Liver (tissue), 9 donors: ENCODE results near the gene CHRM3. TPM values are rescaled to one million over a fixed set of nuclear protein-coding genes. Genes with fewer than 3 reads are reported as not detected.

Experiments
- DNase-seq: peaks from one replicate; pipeline ENCODE4 v3.0.0-alpha.2; 2017; ENCODE audit warnings: low spot score
- H3K27ac ChIP-seq, 2 donors: one replicate each; pipeline ENCODE4 v1.7.0; 2013; ENCODE audit warnings: inconsistent platforms in 2 of 2, low read length in 2 of 2, control low read depth in 1 of 2, low read depth in 1 of 2, mild to moderate bottlenecking in 1 of 2
- H3K27me3 ChIP-seq, 4 donors: one replicate each; pipeline versions ENCODE4 v1.6.1 to v1.7.0; 2013; ENCODE audit warnings: low read length in 3 of 4, inconsistent platforms in 1 of 4, mild to moderate bottlenecking in 1 of 4, moderate library complexity in 1 of 4; ENCODE audit not compliant: control insufficient read depth in 4 of 4, insufficient read depth in 4 of 4
- H3K36me3 ChIP-seq, 4 donors: one replicate each; pipeline versions ENCODE4 v1.6.1 to v1.7.0; 2013; ENCODE audit warnings: low read length in 3 of 4, mild to moderate bottlenecking in 3 of 4, low read depth in 1 of 4, moderate library complexity in 1 of 4; ENCODE audit not compliant: control insufficient read depth in 4 of 4, insufficient read depth in 3 of 4
- H3K4me1 ChIP-seq, 4 donors: one replicate each; pipeline versions ENCODE4 v1.6.1 to v1.7.0; 2013; ENCODE audit warnings: low read length in 3 of 4, mild to moderate bottlenecking in 3 of 4, moderate library complexity in 1 of 4; ENCODE audit not compliant: control insufficient read depth in 4 of 4, insufficient read depth in 4 of 4
- H3K4me3 ChIP-seq, 3 donors: one replicate each; pipeline versions ENCODE4 v1.6.1 to v1.7.0; 2013; ENCODE audit warnings: low read length in 3 of 3, control low read depth in 1 of 3, low read depth in 1 of 3, mild to moderate bottlenecking in 1 of 3
- H3K9ac ChIP-seq, 2 donors: one replicate each; pipeline ENCODE4 v1.7.0; 2013; ENCODE audit warnings: low read length in 2 of 2, mild to moderate bottlenecking in 2 of 2, moderate library complexity in 2 of 2, control low read depth in 1 of 2, low read depth in 1 of 2
- H3K9me3 ChIP-seq, 4 donors: one replicate each; pipeline versions ENCODE4 v1.6.1 to v1.7.0; 2013; ENCODE audit warnings: low read length in 3 of 4; ENCODE audit not compliant: control insufficient read depth in 4 of 4
- EGR1 ChIP-seq, 2 donors: IDR thresholded peaks; 2 replicates each; pipeline ENCODE4 v1.6.1; 2016 to 2018; ENCODE audit warnings: antibody characterized with exemption in 2 of 2, low read depth in 2 of 2
- FOXA1 ChIP-seq: IDR thresholded peaks from 2 replicates; pipeline ENCODE4 v1.6.1; 2016; ENCODE audit warnings: antibody characterized with exemption
- FOXA2 ChIP-seq: IDR thresholded peaks from 2 replicates; pipeline ENCODE4 v1.6.1; 2016; ENCODE audit warnings: antibody characterized with exemption
- GABPA ChIP-seq, 2 donors: IDR thresholded peaks in 1 of 2; conservative IDR thresholded peaks in 1 of 2; 2 replicates each; pipeline ENCODE4 v1.6.1; 2016; ENCODE audit warnings: antibody characterized with exemption in 2 of 2, mild to moderate bottlenecking in 1 of 2, moderate library complexity in 1 of 2
- HNF4A ChIP-seq, 2 donors: conservative IDR thresholded peaks; 2 replicates each; pipeline ENCODE4 v1.6.1; 2016; ENCODE audit warnings: antibody characterized with exemption in 2 of 2, mild to moderate bottlenecking in 2 of 2
- HNF4G ChIP-seq: IDR thresholded peaks from 2 replicates; pipeline ENCODE4 v1.6.1; 2016; ENCODE audit warnings: antibody characterized with exemption
- JUND ChIP-seq, 2 donors: IDR thresholded peaks; 2 replicates each; pipeline ENCODE4 v1.6.1; 2016; ENCODE audit warnings: antibody characterized with exemption in 2 of 2
- NR2F2 ChIP-seq: IDR thresholded peaks from 2 replicates; pipeline ENCODE4 v1.6.1; 2016; ENCODE audit warnings: antibody characterized with exemption
- RAD21 ChIP-seq, 2 donors: IDR thresholded peaks; 2 replicates each; pipeline ENCODE4 v1.6.1; 2016; ENCODE audit warnings: antibody characterized with exemption in 2 of 2, mild to moderate bottlenecking in 2 of 2
- RXRA ChIP-seq, 2 donors: IDR thresholded peaks; 2 replicates each; pipeline ENCODE4 v1.6.1; 2017 to 2018; ENCODE audit warnings: antibody characterized with exemption in 2 of 2, mild to moderate bottlenecking in 1 of 2
- SP1 ChIP-seq: IDR thresholded peaks from 2 replicates; pipeline ENCODE4 v1.6.1; 2018; ENCODE audit warnings: antibody characterized with exemption, mild to moderate bottlenecking
- TAF1 ChIP-seq: conservative IDR thresholded peaks from 2 replicates; pipeline ENCODE4 v1.6.1; 2016; ENCODE audit warnings: antibody characterized with exemption, mild to moderate bottlenecking
- YY1 ChIP-seq: IDR thresholded peaks from 2 replicates; pipeline ENCODE4 v1.6.1; 2016; ENCODE audit warnings: antibody characterized with exemption, mild to moderate bottlenecking
- WGBS: extraction: QIAGEN DNeasy Blood & Tissue Kit; methylation state at CpG from one replicate; pipeline ENCODE4 v1.1.7; 2013; 5-methylcytosine and 5-hydroxymethylcytosine counted together
- polyA plus RNA-seq, 2 donors: library from polyadenylated mRNA; stranded (reverse) in 1 of 2; unstranded in 1 of 2; fragments of 200-250 nt in 1 of 2; fragments of >200 nt in 1 of 2; fragmentation: Nextera tagmentation in 1 of 2; extraction: Ambion mirVana in 1 of 2; gene quantifications; one replicate each; pipeline versions ENCODE4 v1.2.1 to v1.2.3, GENCODE V29; 2013 to 2015
- total RNA-seq, 2 donors: library from RNA; depleted of rRNA; stranded (reverse); fragments of >200 nt; gene quantifications; one replicate each; pipeline ENCODE4 v1.2.3, GENCODE V29; 2014
- TF ChIP-seq, protein P1 (sequence below): IDR thresholded peaks from 2 replicates; pipeline ENCODE4 v1.6.1; 2016; ENCODE audit warnings: antibody characterized with exemption, mild to moderate bottlenecking
- TF ChIP-seq, protein P2 (sequence below): IDR thresholded peaks from 2 replicates; pipeline ENCODE4 v1.6.1; 2016; ENCODE audit warnings: antibody characterized with exemption
- TF ChIP-seq, protein P3 (sequence below): IDR thresholded peaks from 2 replicates; pipeline ENCODE4 v1.6.1; 2016; ENCODE audit warnings: antibody characterized with exemption
- TF ChIP-seq, protein P4 (sequence below): fragments of 150-350 bp; IDR thresholded peaks from 2 replicates; pipeline ENCODE4 v1.5.1; 2017; ENCODE audit warnings: improper control_type of control experiment, low read depth, low read length; ENCODE audit not compliant: missing input control
- TF ChIP-seq, protein P5 (sequence below): IDR thresholded peaks from 2 replicates; pipeline ENCODE4 v1.6.1; 2016; ENCODE audit warnings: antibody characterized with exemption
- donor health status: healthy.
- donor health status: healthy.
- donor health status: healthy.
- donor health status: healthy.
- donor health status: healthy.

Gene CHRM3
- total and polyA plus RNA-seq, 4 donors = 0.09 to 2.3 (median 0.76) TPM

DNA sequence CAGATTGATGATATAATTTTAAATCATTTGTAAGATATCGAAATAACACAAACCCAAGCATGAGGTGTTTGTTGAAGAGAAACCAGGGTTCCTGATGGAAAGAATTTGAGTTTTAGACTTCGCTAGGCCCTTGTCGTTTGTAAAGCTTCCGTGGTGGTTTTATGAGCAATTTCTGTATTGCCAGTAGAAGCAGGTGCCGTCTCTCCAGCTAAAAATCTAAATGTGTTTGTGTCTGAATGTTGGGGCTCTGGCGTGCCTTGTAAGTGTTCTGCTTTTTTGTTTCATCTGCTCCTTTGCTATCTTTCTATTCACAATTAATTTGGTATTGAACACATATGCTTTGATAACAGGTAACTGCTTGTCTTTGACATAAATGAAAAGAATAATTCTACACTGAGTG, 27.5 kb downstream of the CHRM3 start:
- TF ChIP-seq, protein P1, sequence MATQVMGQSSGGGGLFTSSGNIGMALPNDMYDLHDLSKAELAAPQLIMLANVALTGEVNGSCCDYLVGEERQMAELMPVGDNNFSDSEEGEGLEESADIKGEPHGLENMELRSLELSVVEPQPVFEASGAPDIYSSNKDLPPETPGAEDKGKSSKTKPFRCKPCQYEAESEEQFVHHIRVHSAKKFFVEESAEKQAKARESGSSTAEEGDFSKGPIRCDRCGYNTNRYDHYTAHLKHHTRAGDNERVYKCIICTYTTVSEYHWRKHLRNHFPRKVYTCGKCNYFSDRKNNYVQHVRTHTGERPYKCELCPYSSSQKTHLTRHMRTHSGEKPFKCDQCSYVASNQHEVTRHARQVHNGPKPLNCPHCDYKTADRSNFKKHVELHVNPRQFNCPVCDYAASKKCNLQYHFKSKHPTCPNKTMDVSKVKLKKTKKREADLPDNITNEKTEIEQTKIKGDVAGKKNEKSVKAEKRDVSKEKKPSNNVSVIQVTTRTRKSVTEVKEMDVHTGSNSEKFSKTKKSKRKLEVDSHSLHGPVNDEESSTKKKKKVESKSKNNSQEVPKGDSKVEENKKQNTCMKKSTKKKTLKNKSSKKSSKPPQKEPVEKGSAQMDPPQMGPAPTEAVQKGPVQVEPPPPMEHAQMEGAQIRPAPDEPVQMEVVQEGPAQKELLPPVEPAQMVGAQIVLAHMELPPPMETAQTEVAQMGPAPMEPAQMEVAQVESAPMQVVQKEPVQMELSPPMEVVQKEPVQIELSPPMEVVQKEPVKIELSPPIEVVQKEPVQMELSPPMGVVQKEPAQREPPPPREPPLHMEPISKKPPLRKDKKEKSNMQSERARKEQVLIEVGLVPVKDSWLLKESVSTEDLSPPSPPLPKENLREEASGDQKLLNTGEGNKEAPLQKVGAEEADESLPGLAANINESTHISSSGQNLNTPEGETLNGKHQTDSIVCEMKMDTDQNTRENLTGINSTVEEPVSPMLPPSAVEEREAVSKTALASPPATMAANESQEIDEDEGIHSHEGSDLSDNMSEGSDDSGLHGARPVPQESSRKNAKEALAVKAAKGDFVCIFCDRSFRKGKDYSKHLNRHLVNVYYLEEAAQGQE = no peak
- TF ChIP-seq HNF4A (conservative IDR thresholded peaks at IDR 0.05) (no peak), GABPA (IDR thresholded peaks at IDR 0.05 in 1 of 2, conservative IDR thresholded peaks at IDR 0.05 in 1 of 2) (no peak), EGR1 (IDR thresholded peaks at IDR 0.05; ENCODE audit: low read depth in 2 of 2) (no peak), SP1 (no peak), FOXA1 (no peak), NR2F2 (no peak), FOXA2 (no peak), TAF1 (no peak), RXRA (IDR thresholded peaks at IDR 0.05) (no peak), RAD21 (IDR thresholded peaks at IDR 0.05) (no peak), HNF4G (no peak), JUND (IDR thresholded peaks at IDR 0.05) (no peak), YY1 (no peak)
- TF ChIP-seq, protein P2, sequence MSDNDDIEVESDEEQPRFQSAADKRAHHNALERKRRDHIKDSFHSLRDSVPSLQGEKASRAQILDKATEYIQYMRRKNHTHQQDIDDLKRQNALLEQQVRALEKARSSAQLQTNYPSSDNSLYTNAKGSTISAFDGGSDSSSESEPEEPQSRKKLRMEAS = no peak
- TF ChIP-seq, protein P3, sequence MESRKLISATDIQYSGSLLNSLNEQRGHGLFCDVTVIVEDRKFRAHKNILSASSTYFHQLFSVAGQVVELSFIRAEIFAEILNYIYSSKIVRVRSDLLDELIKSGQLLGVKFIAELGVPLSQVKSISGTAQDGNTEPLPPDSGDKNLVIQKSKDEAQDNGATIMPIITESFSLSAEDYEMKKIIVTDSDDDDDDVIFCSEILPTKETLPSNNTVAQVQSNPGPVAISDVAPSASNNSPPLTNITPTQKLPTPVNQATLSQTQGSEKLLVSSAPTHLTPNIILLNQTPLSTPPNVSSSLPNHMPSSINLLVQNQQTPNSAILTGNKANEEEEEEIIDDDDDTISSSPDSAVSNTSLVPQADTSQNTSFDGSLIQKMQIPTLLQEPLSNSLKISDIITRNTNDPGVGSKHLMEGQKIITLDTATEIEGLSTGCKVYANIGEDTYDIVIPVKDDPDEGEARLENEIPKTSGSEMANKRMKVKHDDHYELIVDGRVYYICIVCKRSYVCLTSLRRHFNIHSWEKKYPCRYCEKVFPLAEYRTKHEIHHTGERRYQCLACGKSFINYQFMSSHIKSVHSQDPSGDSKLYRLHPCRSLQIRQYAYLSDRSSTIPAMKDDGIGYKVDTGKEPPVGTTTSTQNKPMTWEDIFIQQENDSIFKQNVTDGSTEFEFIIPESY = no peak
- TF ChIP-seq, protein P4, sequence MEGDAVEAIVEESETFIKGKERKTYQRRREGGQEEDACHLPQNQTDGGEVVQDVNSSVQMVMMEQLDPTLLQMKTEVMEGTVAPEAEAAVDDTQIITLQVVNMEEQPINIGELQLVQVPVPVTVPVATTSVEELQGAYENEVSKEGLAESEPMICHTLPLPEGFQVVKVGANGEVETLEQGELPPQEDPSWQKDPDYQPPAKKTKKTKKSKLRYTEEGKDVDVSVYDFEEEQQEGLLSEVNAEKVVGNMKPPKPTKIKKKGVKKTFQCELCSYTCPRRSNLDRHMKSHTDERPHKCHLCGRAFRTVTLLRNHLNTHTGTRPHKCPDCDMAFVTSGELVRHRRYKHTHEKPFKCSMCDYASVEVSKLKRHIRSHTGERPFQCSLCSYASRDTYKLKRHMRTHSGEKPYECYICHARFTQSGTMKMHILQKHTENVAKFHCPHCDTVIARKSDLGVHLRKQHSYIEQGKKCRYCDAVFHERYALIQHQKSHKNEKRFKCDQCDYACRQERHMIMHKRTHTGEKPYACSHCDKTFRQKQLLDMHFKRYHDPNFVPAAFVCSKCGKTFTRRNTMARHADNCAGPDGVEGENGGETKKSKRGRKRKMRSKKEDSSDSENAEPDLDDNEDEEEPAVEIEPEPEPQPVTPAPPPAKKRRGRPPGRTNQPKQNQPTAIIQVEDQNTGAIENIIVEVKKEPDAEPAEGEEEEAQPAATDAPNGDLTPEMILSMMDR = no peak
- H3K27me3 ChIP-seq = no peaks in the 10 kb centered on the region
- no peaks in the 10 kb centered on the region for H3K36me3 ChIP-seq
- no peak overlapping the region for H3K27ac ChIP-seq
- no peak overlapping the region for H3K4me3 ChIP-seq
- DNase-seq = no peak
- WGBS = 87% methylated on average over 6 of the region's 6 CpGs
- no peak overlapping the region for H3K9ac ChIP-seq
- no peaks in the 10 kb centered on the region for H3K9me3 ChIP-seq
- H3K4me1 ChIP-seq = no peaks in the 10 kb centered on the region

DNA sequence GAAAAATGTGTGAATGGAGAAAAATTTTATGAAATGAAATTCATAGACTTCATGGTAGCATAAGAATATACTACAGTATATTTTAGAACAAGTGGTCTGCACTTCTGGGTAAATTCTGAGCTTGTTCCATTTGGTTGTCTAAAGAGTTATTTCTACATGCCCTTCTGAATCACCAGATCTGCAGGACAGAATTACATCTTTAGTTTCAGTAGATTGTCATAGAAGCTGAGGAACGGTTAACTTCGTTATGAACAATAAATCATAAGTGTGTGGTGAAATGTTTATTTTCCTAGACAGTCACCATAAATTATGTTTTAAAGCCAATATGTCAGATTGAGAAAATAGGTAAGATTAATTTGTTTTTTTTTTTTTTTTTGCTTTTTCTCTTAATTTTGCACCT, 30.9 kb downstream of the CHRM3 start:
- Histone ChIP-seq H3K9me3 (no peaks in the 10 kb centered on the region), H3K27ac (no peak overlapping the region), H3K9ac (no peak overlapping the region), H3K4me1 (no peaks in the 10 kb centered on the region), H3K36me3 (no peaks in the 10 kb centered on the region), H3K4me3 (no peak overlapping the region), H3K27me3 (no peaks in the 10 kb centered on the region)
- WGBS = 89% methylated on average over 2 of the region's 2 CpGs
- no peak for DNase-seq
- TF ChIP-seq, protein P1 = no peak
- no peak for TF ChIP-seq RAD21 (IDR thresholded peaks at IDR 0.05)
- no peak for TF ChIP-seq JUND (IDR thresholded peaks at IDR 0.05)
- no peak for TF ChIP-seq EGR1 (IDR thresholded peaks at IDR 0.05; ENCODE audit: low read depth in 2 of 2)
- no peak for TF ChIP-seq SP1
- TF ChIP-seq, protein P5, sequence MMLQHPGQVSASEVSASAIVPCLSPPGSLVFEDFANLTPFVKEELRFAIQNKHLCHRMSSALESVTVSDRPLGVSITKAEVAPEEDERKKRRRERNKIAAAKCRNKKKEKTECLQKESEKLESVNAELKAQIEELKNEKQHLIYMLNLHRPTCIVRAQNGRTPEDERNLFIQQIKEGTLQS = no peak
- TF ChIP-seq, protein P2 = no peak
- TF ChIP-seq, protein P4 = no peak
- TF ChIP-seq RXRA (IDR thresholded peaks at IDR 0.05) = no peak
- TF ChIP-seq TAF1 = no peak
- TF ChIP-seq FOXA2 = no peak
- TF ChIP-seq HNF4A (conservative IDR thresholded peaks at IDR 0.05) = no peak
- no peak for TF ChIP-seq GABPA (IDR thresholded peaks at IDR 0.05 in 1 of 2, conservative IDR thresholded peaks at IDR 0.05 in 1 of 2)
